HepG2 (cell line): ENCODE results near the gene RABEPK. TPM values are rescaled to one million over a fixed set of nuclear protein-coding genes. Genes with fewer than 3 reads are reported as not detected.

Experiments
- NFRKB ChIP-seq: fragments of 450-650 bp; IDR thresholded peaks from 2 replicates; pipeline ENCODE4 v1.6.1; 2017
- PPARG ChIP-seq: conservative IDR thresholded peaks from 2 replicates; pipeline ENCODE4 v1.6.1; 2016; ENCODE audit warnings: missing biosample characterization, missing genetic modification reagents
- TBL1XR1 ChIP-seq: fragments of 150-350 bp; IDR thresholded peaks from 2 replicates; pipeline ENCODE4 v1.6.1; 2014; ENCODE audit warnings: borderline replicate concordance, low read length; ENCODE audit not compliant: partially characterized antibody
- TSC22D2 ChIP-seq: sonication (generic); formaldehyde crosslinking; IDR thresholded peaks from 2 replicates; pipeline ENCODE4 v1.5.1; 2020; ENCODE audit warnings: missing genetic modification reagents, mild to moderate bottlenecking, borderline replicate concordance
- USF2 ChIP-seq, 2 experiments: sonication (generic) in 1 of 2; formaldehyde crosslinking in 1 of 2; IDR thresholded peaks; 2 replicates each; pipeline versions ENCODE4 v1.5.1 to v1.6.1; 2011 to 2020; ENCODE audit warnings: borderline replicate concordance in 1 of 2, low read depth in 1 of 2, low read length in 1 of 2, mild to moderate bottlenecking in 1 of 2, missing genetic modification reagents in 1 of 2, moderate library complexity in 1 of 2
- ZNF12 ChIP-seq: sonication (generic); formaldehyde crosslinking; IDR thresholded peaks from 2 replicates; pipeline ENCODE4 v1.5.0; 2020; ENCODE audit warnings: missing genetic modification reagents
- ZNF124 ChIP-seq: sonication (generic); formaldehyde crosslinking; IDR thresholded peaks from 2 replicates; pipeline ENCODE4 v1.4.0; 2020; ENCODE audit warnings: missing genetic modification reagents
- ZNF503 ChIP-seq: sonication (generic); formaldehyde crosslinking; IDR thresholded peaks from 2 replicates; pipeline ENCODE4 v1.4.0; 2020; ENCODE audit warnings: missing genetic modification reagents
- ZNF710 ChIP-seq: sonication (generic); formaldehyde crosslinking; IDR thresholded peaks from 2 replicates; pipeline ENCODE4 v1.5.0; 2020; ENCODE audit warnings: mild to moderate bottlenecking, missing genetic modification reagents, borderline replicate concordance
- ZNF724P ChIP-seq: sonication (generic); formaldehyde crosslinking; IDR thresholded peaks from 2 replicates; pipeline ENCODE4 v1.8.0; 2022; ENCODE audit warnings: missing genetic modification reagents, borderline replicate concordance
- ZNF772 ChIP-seq: sonication (generic); formaldehyde crosslinking; IDR thresholded peaks from 2 replicates; pipeline ENCODE4 v1.5.0; 2020; ENCODE audit warnings: mild to moderate bottlenecking, missing genetic modification reagents
- polyA plus RNA-seq, 8 experiments: library from polyadenylated mRNA; depleted of rRNA in 3 of 8; stranded (reverse) in 7 of 8; unstranded in 1 of 8; fragments of >200 nt; fragmentation: Illumina TruSeq in 4 of 8; extraction: Trizol in 4 of 8; gene quantifications; 2 replicates each; pipeline versions ENCODE4 v1.2.1 to v1.2.3, GENCODE V29; 2011 to 2016; ENCODE audit warnings: low read depth in 4 of 8, missing spikeins in 1 of 8, mixed read lengths in 1 of 8; ENCODE audit not compliant: insufficient read depth in 1 of 8
- total RNA-seq, 5 experiments: library from RNA; depleted of rRNA; stranded (reverse); fragments of >200 nt; fragmentation: Illumina TruSeq; extraction: Trizol; gene quantifications; 2 replicates each; pipeline ENCODE4 v1.2.3, GENCODE V29; 2016; ENCODE audit warnings: low read depth in 1 of 5
- TF ChIP-seq, protein P1 (sequence below): sonication (generic); formaldehyde crosslinking; IDR thresholded peaks from 2 replicates; pipeline ENCODE4 v1.4.0; 2020; ENCODE audit warnings: missing genetic modification reagents
- TF ChIP-seq, protein P2 (sequence below): sonication (generic); formaldehyde crosslinking; IDR thresholded peaks from 2 replicates; pipeline ENCODE4 v1.9.0; 2022; ENCODE audit warnings: low read depth, missing genetic modification reagents
- TF ChIP-seq, protein P3 (sequence below): IDR thresholded peaks from 2 replicates; pipeline ENCODE4 v1.6.1; 2016; ENCODE audit warnings: low read depth

RABEPK gene
- total and polyA plus RNA-seq, 2 of the 13 experiments (the other 11 are each of a cell fraction or from before 2014, with no cell fraction given) = 75.5 to 90.0 TPM

DNA sequence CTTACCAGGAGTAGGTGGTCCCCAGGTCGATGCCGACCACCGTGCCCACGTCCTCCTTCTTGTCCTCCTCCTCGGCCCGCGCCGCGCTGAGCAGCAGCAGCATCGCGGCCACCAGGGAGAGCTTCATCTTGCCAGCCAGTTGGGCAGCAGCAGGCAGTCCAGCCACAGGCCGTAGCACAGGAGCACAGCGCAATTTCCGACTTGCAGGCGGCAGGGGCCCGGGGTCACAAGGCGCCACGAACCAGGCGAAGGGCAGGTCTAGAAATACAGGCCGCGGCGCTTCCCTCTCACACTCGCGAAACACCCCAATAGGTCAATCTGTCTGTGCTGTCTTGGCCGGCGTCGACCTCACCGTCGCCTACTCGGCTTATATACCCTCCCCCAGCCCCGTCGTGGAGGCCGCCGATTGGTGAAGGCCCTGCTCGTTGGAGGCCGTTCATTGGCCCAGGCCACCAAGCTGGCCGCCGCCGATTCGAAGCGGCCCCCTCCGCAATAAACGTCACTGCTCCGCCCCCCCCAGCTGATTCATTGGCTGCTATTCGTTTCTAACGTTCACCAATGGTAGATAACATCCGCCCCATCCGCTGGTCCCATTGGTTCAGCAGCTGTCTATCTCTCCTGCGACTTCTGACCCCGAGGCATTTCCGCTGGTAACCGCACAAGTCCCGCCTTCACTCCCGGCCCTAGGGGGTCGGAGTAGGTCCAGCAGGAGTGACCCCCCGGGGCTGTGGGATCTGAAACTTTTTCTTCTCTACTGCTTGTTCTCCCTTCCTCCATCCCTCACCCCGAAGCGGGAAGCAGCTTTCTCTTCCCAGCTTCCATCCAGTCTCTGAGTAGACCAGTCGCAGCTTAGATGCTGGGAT is 40.9 kb downstream of the RABEPK start, which contains the start of gene HSPA5 (continued):
- TF ChIP-seq ZNF503 (CRISPR knock-in tag) (no peak), TSC22D2 (CRISPR knock-in tag) (peak; percentile 40; the same call in 1 of the 2 replicates), ZNF772 (CRISPR knock-in tag) (peak; percentile 82; the same call in 1 of the 2 replicates), ZNF710 (CRISPR knock-in tag) (no peak; the same call in 1 of the 2 replicates), ZNF724P (CRISPR knock-in tag) (no peak; the same call in 1 of the 2 replicates), NFRKB (no peak), USF2 (IDR thresholded peaks at IDR 0.05; ENCODE audit: low read depth, low read length) (0 out of 2 replicates have a peak, but pooled peaks have one; percentile 8), USF2 (CRISPR knock-in tag; IDR thresholded peaks at IDR 0.05; ENCODE audit: borderline replicate concordance) (peak; percentile 47; the same call in 1 of the 2 replicates), PPARG (CRISPR knock-in tag) (peak; percentile 19; the same call in 1 of the 2 replicates), TBL1XR1 (peak; percentile 60), ZNF12 (CRISPR knock-in tag) (no peak; the same call in 1 of the 2 replicates), ZNF124 (no peak)
- TF ChIP-seq, protein P1, sequence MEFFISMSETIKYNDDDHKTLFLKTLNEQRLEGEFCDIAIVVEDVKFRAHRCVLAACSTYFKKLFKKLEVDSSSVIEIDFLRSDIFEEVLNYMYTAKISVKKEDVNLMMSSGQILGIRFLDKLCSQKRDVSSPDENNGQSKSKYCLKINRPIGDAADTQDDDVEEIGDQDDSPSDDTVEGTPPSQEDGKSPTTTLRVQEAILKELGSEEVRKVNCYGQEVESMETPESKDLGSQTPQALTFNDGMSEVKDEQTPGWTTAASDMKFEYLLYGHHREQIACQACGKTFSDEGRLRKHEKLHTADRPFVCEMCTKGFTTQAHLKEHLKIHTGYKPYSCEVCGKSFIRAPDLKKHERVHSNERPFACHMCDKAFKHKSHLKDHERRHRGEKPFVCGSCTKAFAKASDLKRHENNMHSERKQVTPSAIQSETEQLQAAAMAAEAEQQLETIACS (CRISPR knock-in tag) = no peak
- TF ChIP-seq, protein P2, sequence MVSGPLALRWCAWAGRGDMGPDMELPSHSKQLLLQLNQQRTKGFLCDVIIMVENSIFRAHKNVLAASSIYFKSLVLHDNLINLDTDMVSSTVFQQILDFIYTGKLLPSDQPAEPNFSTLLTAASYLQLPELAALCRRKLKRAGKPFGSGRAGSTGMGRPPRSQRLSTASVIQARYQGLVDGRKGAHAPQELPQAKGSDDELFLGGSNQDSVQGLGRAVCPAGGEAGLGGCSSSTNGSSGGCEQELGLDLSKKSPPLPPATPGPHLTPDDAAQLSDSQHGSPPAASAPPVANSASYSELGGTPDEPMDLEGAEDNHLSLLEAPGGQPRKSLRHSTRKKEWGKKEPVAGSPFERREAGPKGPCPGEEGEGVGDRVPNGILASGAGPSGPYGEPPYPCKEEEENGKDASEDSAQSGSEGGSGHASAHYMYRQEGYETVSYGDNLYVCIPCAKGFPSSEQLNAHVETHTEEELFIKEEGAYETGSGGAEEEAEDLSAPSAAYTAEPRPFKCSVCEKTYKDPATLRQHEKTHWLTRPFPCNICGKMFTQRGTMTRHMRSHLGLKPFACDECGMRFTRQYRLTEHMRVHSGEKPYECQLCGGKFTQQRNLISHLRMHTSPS (CRISPR knock-in tag) = no peak; the same call in 1 of the 2 replicates
- TF ChIP-seq, protein P3, sequence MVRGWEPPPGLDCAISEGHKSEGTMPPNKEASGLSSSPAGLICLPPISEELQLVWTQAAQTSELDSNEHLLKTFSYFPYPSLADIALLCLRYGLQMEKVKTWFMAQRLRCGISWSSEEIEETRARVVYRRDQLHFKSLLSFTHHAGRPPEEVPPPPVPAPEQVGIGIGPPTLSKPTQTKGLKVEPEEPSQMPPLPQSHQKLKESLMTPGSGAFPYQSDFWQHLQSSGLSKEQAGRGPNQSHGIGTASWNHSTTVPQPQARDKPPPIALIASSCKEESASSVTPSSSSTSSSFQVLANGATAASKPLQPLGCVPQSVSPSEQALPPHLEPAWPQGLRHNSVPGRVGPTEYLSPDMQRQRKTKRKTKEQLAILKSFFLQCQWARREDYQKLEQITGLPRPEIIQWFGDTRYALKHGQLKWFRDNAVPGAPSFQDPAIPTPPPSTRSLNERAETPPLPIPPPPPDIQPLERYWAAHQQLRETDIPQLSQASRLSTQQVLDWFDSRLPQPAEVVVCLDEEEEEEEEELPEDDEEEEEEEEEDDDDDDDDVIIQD (CRISPR knock-in tag) = peak; percentile 23; the same call in 1 of the 2 replicates
